Activated naive CD4-positive, alpha-beta T cell treated with anti-CD3 and anti-CD28 coated beads, Interleukin-2, amount 50 U/mL, for 72 hours (primary cell): Measurements from ENCODE around the gene SLC6A5. TPM values are rescaled to one million over a fixed set of nuclear protein-coding genes. Genes with fewer than 3 reads are reported as not detected.
A peak's percentile ranks its signal among the peaks of the same experiment; 100 is the strongest.

Experiments used
- ATAC-seq, 2 donors: fragments of 150-1000 bp; cut with Tn5 transposase; 2 replicates each; pipeline ENCODE4 v1.10.0; 2021; ENCODE audit warnings: mild to moderate bottlenecking in 2 of 2, moderate library complexity in 2 of 2
- DNase-seq, 2 donors: peaks; one replicate each; pipeline ENCODE4 v3.0.0; 2021 to 2022; ENCODE audit warnings: low spot score in 2 of 2
- H3K27ac Mint-ChIP-seq, 2 donors: one replicate each; pipeline ENCODE4 v1.8.0; 2022; ENCODE audit warnings: mild to moderate bottlenecking in 2 of 2, mixed read lengths in 2 of 2
- H3K36me3 Mint-ChIP-seq, 2 donors: one replicate each; pipeline ENCODE4 v1.8.0; 2022; ENCODE audit warnings: mixed read lengths in 2 of 2
- H3K9me3 Mint-ChIP-seq, 2 donors: one replicate each; pipeline ENCODE4 v1.8.0; 2022; ENCODE audit warnings: mixed read lengths in 2 of 2
- total RNA-seq, 2 donors: library from RNA; stranded (reverse); gene quantifications; one replicate each; pipeline ENCODE4 v1.2.3, GENCODE V29; 2022

Gene SLC6A5
- total RNA-seq, 2 donors from 2014 or later = not detected

GRCh38 chr11:20592741-20593140 is 6.7 kb upstream of the SLC6A5 start:
- ATAC-seq = no peak
- Mint-ChIP-seq H3K9me3 (no peaks in the 10 kb centered on the region), H3K27ac (no peak overlapping the region), H3K36me3 (peaks cover 0 to 15% of the 10 kb centered on the region in 2 donors)
- DNase-seq = no peak

GRCh38 chr11:20594274-20595061 is 4.9 kb upstream of the SLC6A5 start:
- ATAC-seq (no peak), DNase-seq (no peak)
- H3K27ac Mint-ChIP-seq = no peak overlapping the region
- H3K9me3 Mint-ChIP-seq = no peaks in the 10 kb centered on the region
- peaks cover 3 to 21% of the 10 kb centered on the region in 2 donors for H3K36me3 Mint-ChIP-seq

- H3K36me3 Mint-ChIP-seq = peaks cover 9 to 26% of the 10 kb centered on the region in 2 donors
- H3K27ac Mint-ChIP-seq = no peak overlapping the region
- DNase-seq (no peak), ATAC-seq (no peak)
- peaks cover 0 to 5% of the 10 kb centered on the region in 2 donors for H3K9me3 Mint-ChIP-seq
These were observed 4.3 kb upstream of the SLC6A5 start for GRCh38 chr11:20595101-20595500.

- H3K9me3 Mint-ChIP-seq = peaks cover 0 to 8% of the 10 kb centered on the region in 2 donors
- DNase-seq (no peak), ATAC-seq (peak in 1 of 2 donors; percentile 38)
- peaks cover 10 to 31% of the 10 kb centered on the region in 2 donors for H3K36me3 Mint-ChIP-seq
- peak overlapping the region in 1 of 2 donors; percentile 95 for H3K27ac Mint-ChIP-seq
These were observed 2.9 kb upstream of the SLC6A5 start for GRCh38 chr11:20596205-20597153.

- H3K9me3 Mint-ChIP-seq = peaks cover 0 to 8% of the 10 kb centered on the region in 2 donors
- DNase-seq = no peak
- no peak overlapping the region for H3K27ac Mint-ChIP-seq
- H3K36me3 Mint-ChIP-seq = peaks cover 10 to 31% of the 10 kb centered on the region in 2 donors
- peak in 1 of 2 donors; percentile 26 for ATAC-seq
These were observed 2.2 kb upstream of the SLC6A5 start for GRCh38 chr11:20597154-20597679.

GRCh38 chr11:20597680-20598484 is 1.5 kb upstream of the SLC6A5 start:
- ATAC-seq = no peak
- H3K36me3 Mint-ChIP-seq = peaks cover 10 to 31% of the 10 kb centered on the region in 2 donors
- H3K9me3 Mint-ChIP-seq = peaks cover 0 to 8% of the 10 kb centered on the region in 2 donors
- no peak overlapping the region for H3K27ac Mint-ChIP-seq
- no peak for DNase-seq

- no peak for ATAC-seq
- H3K27ac Mint-ChIP-seq = peak overlapping the region in 1 of 2 donors; percentile 19
These were observed 916 bp upstream of the SLC6A5 start for GRCh38 chr11:20598492-20598891.

GRCh38 chr11:20600020-20600346 is 575 bp downstream of the SLC6A5 start:
- peak overlapping the region in 1 of 2 donors; percentile 88 for H3K27ac Mint-ChIP-seq
- ATAC-seq (no peak), DNase-seq (no peak)
- peaks cover 0 to 8% of the 10 kb centered on the region in 2 donors for H3K9me3 Mint-ChIP-seq
- H3K36me3 Mint-ChIP-seq = peaks cover 10 to 31% of the 10 kb centered on the region in 2 donors

More at GRCh38 chr11:20598492-20598891, 916 bp upstream of the SLC6A5 start:
- peaks cover 10 to 31% of the 10 kb centered on the region in 2 donors for H3K36me3 Mint-ChIP-seq
- no peak for DNase-seq
- H3K9me3 Mint-ChIP-seq = peaks cover 0 to 8% of the 10 kb centered on the region in 2 donors

GRCh38 chr11:20600551-20600950 is 1.1 kb downstream of the SLC6A5 start:
- Mint-ChIP-seq H3K36me3 (peaks cover 10 to 31% of the 10 kb centered on the region in 2 donors), H3K9me3 (peaks cover 0 to 8% of the 10 kb centered on the region in 2 donors), H3K27ac (no peak overlapping the region)
- ATAC-seq = no peak
- DNase-seq = no peak

GRCh38 chr11:20601221-20601914 is 2.0 kb downstream of the SLC6A5 start:
- DNase-seq (no peak), ATAC-seq (no peak)
- no peak overlapping the region for H3K27ac Mint-ChIP-seq
- H3K36me3 Mint-ChIP-seq = peaks cover 10 to 24% of the 10 kb centered on the region in 2 donors
- H3K9me3 Mint-ChIP-seq = peaks cover 0 to 8% of the 10 kb centered on the region in 2 donors

GRCh38 chr11:20604295-20604803 is 4.9 kb downstream of the SLC6A5 start:
- H3K9me3 Mint-ChIP-seq = peaks cover 0 to 8% of the 10 kb centered on the region in 2 donors
- ATAC-seq = no peak
- peaks cover 8 to 10% of the 10 kb centered on the region in 2 donors for H3K36me3 Mint-ChIP-seq
- no peak overlapping the region for H3K27ac Mint-ChIP-seq
- DNase-seq = no peak

GRCh38 chr11:20604864-20605601 is 5.6 kb downstream of the SLC6A5 start:
- peaks cover 0 to 3% of the 10 kb centered on the region in 2 donors for H3K9me3 Mint-ChIP-seq
- ATAC-seq (no peak), DNase-seq (no peak)
- peaks cover 1 to 6% of the 10 kb centered on the region in 2 donors for H3K36me3 Mint-ChIP-seq
- H3K27ac Mint-ChIP-seq = no peak overlapping the region

- DNase-seq = no peak
- no peak overlapping the region for H3K27ac Mint-ChIP-seq
- H3K36me3 Mint-ChIP-seq = no peaks in the 10 kb centered on the region
- no peak for ATAC-seq
- no peaks in the 10 kb centered on the region for H3K9me3 Mint-ChIP-seq
These were observed 6.2 kb downstream of the SLC6A5 start for GRCh38 chr11:20605602-20606091.

- no peak for DNase-seq
- Mint-ChIP-seq H3K36me3 (no peaks in the 10 kb centered on the region), H3K27ac (no peak overlapping the region), H3K9me3 (no peaks in the 10 kb centered on the region)
- ATAC-seq = no peak
These were observed 9.5 kb downstream of the SLC6A5 start for GRCh38 chr11:20608934-20609333.
